Smooth muscle cell (in vitro differentiated cells): Measurements from ENCODE around the gene SYT1. TPM values are rescaled to one million over a fixed set of nuclear protein-coding genes. Genes with fewer than 3 reads are reported as not detected.

Source experiments
- DNase-seq: peaks from one replicate; lab custom pipeline; 2025; ENCODE audit not compliant: unreplicated experiment; lab: John Stamatoyannopoulos, UW
- H2AFZ ChIP-seq: fragments of 200-600 bp; sonication (generic); 2 replicates; pipeline ENCODE4 v1.6.0; 2016; ENCODE audit warnings: antibody characterized with exemption, low read depth, mild to moderate bottlenecking
- H3F3A ChIP-seq: fragments of 200-600 bp; sonication (generic); 2 replicates; pipeline ENCODE4 v1.6.0; 2017; ENCODE audit warnings: antibody characterized with exemption, low read depth
- H3K27ac ChIP-seq: fragments of 200-600 bp; sonication (generic); 2 replicates; pipeline ENCODE4 v1.5.1; 2016; ENCODE audit warnings: low read depth, mild to moderate bottlenecking
- H3K27me3 ChIP-seq: fragments of 200-600 bp; sonication (generic); 2 replicates; pipeline ENCODE4 v1.6.1; 2016; ENCODE audit warnings: low read depth, mild to moderate bottlenecking
- H3K36me3 ChIP-seq: fragments of 200-600 bp; sonication (generic); 2 replicates; pipeline ENCODE4 v1.5.1; 2016; ENCODE audit warnings: low read depth
- H3K4me1 ChIP-seq: fragments of 200-600 bp; sonication (generic); 2 replicates; pipeline ENCODE4 v1.5.1; 2016; ENCODE audit warnings: low read depth
- H3K4me2 ChIP-seq: fragments of 200-600 bp; sonication (generic); 2 replicates; pipeline ENCODE4 v1.6.0; 2016; ENCODE audit warnings: mild to moderate bottlenecking
- H3K4me3 ChIP-seq: fragments of 200-600 bp; sonication (generic); 2 replicates; pipeline ENCODE4 v1.5.1; 2016; ENCODE audit warnings: mild to moderate bottlenecking
- H3K79me2 ChIP-seq: fragments of 200-600 bp; sonication (generic); 2 replicates; pipeline ENCODE4 v1.6.0; 2016; ENCODE audit warnings: low read depth, mild to moderate bottlenecking
- H3K9ac ChIP-seq: fragments of 200-600 bp; sonication (generic); 2 replicates; pipeline ENCODE4 v1.6.0; 2016; ENCODE audit warnings: low read depth
- H3K9me3 ChIP-seq: fragments of 200-600 bp; sonication (generic); replicated peaks from 2 replicates; pipeline ENCODE4 v1.5.1; 2016; ENCODE audit warnings: low read depth
- H4K20me1 ChIP-seq: fragments of 200-600 bp; sonication (generic); 2 replicates; pipeline ENCODE4 v1.6.0; 2016; ENCODE audit warnings: low read depth
- CTCF ChIP-seq: fragments of 200-600 bp; sonication (generic); IDR thresholded peaks from 2 replicates; pipeline ENCODE4 v1.5.1; 2017; ENCODE audit warnings: borderline replicate concordance, mild to moderate bottlenecking, antibody characterized with exemption; ENCODE audit not compliant: insufficient read depth, poor library complexity, severe bottlenecking
- WGBS: methylation state at CpG from one replicate; pipeline ENCODE4 v1.1.7; 2016; ENCODE audit warnings: low lambda C conversion rate; 5-methylcytosine and 5-hydroxymethylcytosine counted together
- polyA plus RNA-seq: library from polyadenylated mRNA; unstranded; fragments of >200 nt; fragmentation: Nextera tagmentation; extraction: Ambion mirVana; gene quantifications from 2 replicates; pipeline ENCODE4 v1.2.1, GENCODE V29; 2016
- total RNA-seq: library from RNA; depleted of rRNA; stranded (reverse); fragments of >200 nt; gene quantifications from 2 replicates; pipeline ENCODE4 v1.2.3, GENCODE V29; 2014

SYT1 gene
- total and polyA plus RNA-seq, 2 experiments from 2014 or later: 5.2 to 10.2 TPM

- WGBS: 44% methylated on average over 11 of the region's 11 CpGs
- no peak for TF ChIP-seq CTCF
- no peak overlapping the region for H2AFZ ChIP-seq
- H3F3A ChIP-seq: no peaks in the 10 kb centered on the region
- H3K9me3 ChIP-seq: no peaks in the 10 kb centered on the region
- H3K4me3 ChIP-seq: no peak overlapping the region
- no peak for DNase-seq
- no peak overlapping the region for H3K9ac ChIP-seq
- H3K4me2 ChIP-seq: no peak overlapping the region
- H3K27ac ChIP-seq: no peak overlapping the region
- no peaks in the 10 kb centered on the region for H3K79me2 ChIP-seq
- no peaks in the 10 kb centered on the region for H3K27me3 ChIP-seq
- no peaks in the 10 kb centered on the region for H4K20me1 ChIP-seq
- peaks cover 8% of the 10 kb centered on the region for H3K4me1 ChIP-seq
- H3K36me3 ChIP-seq: no peaks in the 10 kb centered on the region
Measured at GRCh38 chr12:79381248-79382208, 517.0 kb downstream of the SYT1 start.

- H3K27ac ChIP-seq: no peak overlapping the region
- 73% methylated on average over 4 of the region's 4 CpGs for WGBS
- no peak overlapping the region for H2AFZ ChIP-seq
- H3K27me3 ChIP-seq: no peaks in the 10 kb centered on the region
- H3K4me1 ChIP-seq: peaks cover 8% of the 10 kb centered on the region
- H3K4me2 ChIP-seq: no peak overlapping the region
- no peaks in the 10 kb centered on the region for H3K79me2 ChIP-seq
- no peaks in the 10 kb centered on the region for H3K36me3 ChIP-seq
- no peaks in the 10 kb centered on the region for H4K20me1 ChIP-seq
- no peak for DNase-seq
- no peak overlapping the region for H3K4me3 ChIP-seq
- H3K9ac ChIP-seq: no peak overlapping the region
- TF ChIP-seq CTCF: no peak
- no peaks in the 10 kb centered on the region for H3F3A ChIP-seq
- no peaks in the 10 kb centered on the region for H3K9me3 ChIP-seq
Measured at GRCh38 chr12:79384551-79384950, 520.0 kb downstream of the SYT1 start.

GRCh38 chr12:79388011-79388410 is 523.4 kb downstream of the SYT1 start:
- H3K9me3 ChIP-seq: no peaks in the 10 kb centered on the region
- H2AFZ ChIP-seq: no peak overlapping the region
- WGBS: 100% methylated on average over 1 of the region's 1 CpG
- H3K4me3 ChIP-seq: no peak overlapping the region
- no peaks in the 10 kb centered on the region for H3K27me3 ChIP-seq
- no peak overlapping the region for H3K9ac ChIP-seq
- H3F3A ChIP-seq: no peaks in the 10 kb centered on the region
- H3K4me1 ChIP-seq: no peaks in the 10 kb centered on the region
- H3K79me2 ChIP-seq: no peaks in the 10 kb centered on the region
- no peak for DNase-seq
- TF ChIP-seq CTCF: no peak
- H3K36me3 ChIP-seq: no peaks in the 10 kb centered on the region
- no peak overlapping the region for H3K27ac ChIP-seq
- no peak overlapping the region for H3K4me2 ChIP-seq
- H4K20me1 ChIP-seq: no peaks in the 10 kb centered on the region
